Psoas muscle (tissue), 8 donors: ENCODE measurements around the gene ARHGAP10. TPM values are rescaled to one million over a fixed set of nuclear protein-coding genes. Genes with fewer than 3 reads are reported as not detected.

Experiments
- ATAC-seq, 4 donors: fragments of 200-7000 bp; cut with Tn5 transposase; one replicate each; pipeline ENCODE4 v1.9.1; 2020; ENCODE audit warnings: moderate library complexity in 3 of 4, mild to moderate bottlenecking in 2 of 4
- DNase-seq, 2 donors: peaks; one replicate each; pipeline ENCODE4 v3.0.0-alpha.2; 2020
- H3K27ac ChIP-seq: fragments of 200-600 bp; one replicate; pipeline ENCODE4 v1.8.0; 2022
- H3K27me3 ChIP-seq, 3 donors: fragments of 200-600 bp in 1 of 3; one replicate each; pipeline versions ENCODE4 v1.6.1 to v1.8.0; 2013 to 2022; ENCODE audit warnings: low read length in 2 of 3, mild to moderate bottlenecking in 2 of 3, moderate library complexity in 1 of 3; ENCODE audit not compliant: insufficient read depth in 3 of 3
- H3K36me3 ChIP-seq, 2 donors: fragments of 200-600 bp in 1 of 2; one replicate each; pipeline versions ENCODE4 v1.6.1 to v1.8.0; 2013 to 2022; ENCODE audit warnings: low read depth in 1 of 2, mild to moderate bottlenecking in 1 of 2, moderate library complexity in 1 of 2; ENCODE audit not compliant: insufficient read depth in 1 of 2
- H3K4me1 ChIP-seq: fragments of 200-600 bp; one replicate; pipeline ENCODE4 v1.8.0; 2022
- H3K4me3 ChIP-seq: fragments of 200-600 bp; one replicate; pipeline ENCODE4 v1.8.0; 2022; ENCODE audit warnings: mild to moderate bottlenecking
- H3K9me3 ChIP-seq: fragments of 200-600 bp; one replicate; pipeline ENCODE4 v1.8.0; 2022
- WGBS, 3 donors: extraction: QIAGEN DNeasy Blood & Tissue Kit; methylation state at CpG; one replicate each; pipeline versions ENCODE4 v1.1.6 to v1.1.7; 2013; 5-methylcytosine and 5-hydroxymethylcytosine counted together
- intact Hi-C, 2 donors: fragments of 100-400 bp; cut with DNase I; formaldehyde crosslinking; loops; one replicate each; pipeline versions ENCODE4 v1.11.0 to v1.14.2; 2022
- polyA plus RNA-seq, 3 donors: library from polyadenylated mRNA; stranded (reverse); fragments of 200-250 nt; gene quantifications; one replicate each; pipeline ENCODE4 v1.2.3, GENCODE V29; 2013
- total RNA-seq, 4 donors: library from RNA; stranded (reverse); fragmentation: NEBNext Ultra II Directional in 2 of 4; extraction: Animal tissue kit (Norgen Biotek cat#: 25700) in 2 of 4; gene quantifications; one replicate each; pipeline versions ENCODE4 v1.2.1 to v1.2.4, GENCODE V29; 2021 to 2023
- TF ChIP-seq, protein P1 (sequence below): fragments of 200-600 bp; IDR thresholded peaks from one replicate; pipeline ENCODE4 v1.8.0; 2022; ENCODE audit warnings: antibody characterized with exemption
- donor health status: healthy with polysubstance abuse.
- donor health status: DM: no; HTN: no; CAD: no; lungs with moderate emphysema.
- donor health status: Bipolar disorder and iron deficiency.
- donor health status: healthy.
- donor health status: DM: yes; HTN: yes; CAD: no.
- donor health status: DM: no; HTN: no; CAD: no.
- donor health status: DM: no; HTN: no; CAD: no.
- donor health status: DM: yes; HTN: yes; CAD: no.

ARHGAP10 gene
- total and polyA plus RNA-seq, 7 donors = 28.8 to 43.5 (median 34.0) TPM

GRCh38 chr4:147851135-147851534 is 119.2 kb downstream of the ARHGAP10 start:
- Histone ChIP-seq H3K4me1 (peaks cover 37% of the 10 kb centered on the region), H3K4me3 (no peak overlapping the region), H3K36me3 (no peaks in the 10 kb centered on the region), H3K27ac (no peak overlapping the region), H3K27me3 (no peaks in the 10 kb centered on the region), H3K9me3 (no peaks in the 10 kb centered on the region)
- intact Hi-C loops = no loop called here
- TF ChIP-seq, protein P1, sequence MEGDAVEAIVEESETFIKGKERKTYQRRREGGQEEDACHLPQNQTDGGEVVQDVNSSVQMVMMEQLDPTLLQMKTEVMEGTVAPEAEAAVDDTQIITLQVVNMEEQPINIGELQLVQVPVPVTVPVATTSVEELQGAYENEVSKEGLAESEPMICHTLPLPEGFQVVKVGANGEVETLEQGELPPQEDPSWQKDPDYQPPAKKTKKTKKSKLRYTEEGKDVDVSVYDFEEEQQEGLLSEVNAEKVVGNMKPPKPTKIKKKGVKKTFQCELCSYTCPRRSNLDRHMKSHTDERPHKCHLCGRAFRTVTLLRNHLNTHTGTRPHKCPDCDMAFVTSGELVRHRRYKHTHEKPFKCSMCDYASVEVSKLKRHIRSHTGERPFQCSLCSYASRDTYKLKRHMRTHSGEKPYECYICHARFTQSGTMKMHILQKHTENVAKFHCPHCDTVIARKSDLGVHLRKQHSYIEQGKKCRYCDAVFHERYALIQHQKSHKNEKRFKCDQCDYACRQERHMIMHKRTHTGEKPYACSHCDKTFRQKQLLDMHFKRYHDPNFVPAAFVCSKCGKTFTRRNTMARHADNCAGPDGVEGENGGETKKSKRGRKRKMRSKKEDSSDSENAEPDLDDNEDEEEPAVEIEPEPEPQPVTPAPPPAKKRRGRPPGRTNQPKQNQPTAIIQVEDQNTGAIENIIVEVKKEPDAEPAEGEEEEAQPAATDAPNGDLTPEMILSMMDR = no peak
- ATAC-seq (no peak), DNase-seq (no peak)
- 65 to 75% (median 67%) methylated on average over 2 of the region's 2 CpGs for WGBS, 3 donors

DNA sequence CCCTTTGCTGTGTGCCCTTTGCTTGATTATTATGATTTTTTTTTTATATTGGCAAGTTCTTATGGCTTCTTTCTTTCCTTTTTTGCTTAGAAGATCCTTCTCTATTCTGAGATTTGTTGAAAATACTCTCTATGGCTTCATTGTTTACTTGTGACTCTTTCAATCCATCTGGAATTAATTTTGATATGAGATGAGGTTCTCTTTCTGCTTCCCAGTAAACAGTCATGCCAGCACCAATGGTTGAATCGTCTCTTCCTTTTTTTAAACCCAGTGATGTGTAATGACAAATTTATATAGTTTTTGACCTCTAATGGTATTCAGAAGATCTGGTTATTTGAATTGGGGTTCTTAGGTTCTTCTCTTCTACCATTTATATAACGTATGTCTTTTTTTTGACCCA is 121.8 kb downstream of the ARHGAP10 start:
- 70 to 85% (median 71%) methylated on average over 2 of the region's 2 CpGs for WGBS, 3 donors
- intact Hi-C loops = no loop called here

DNA sequence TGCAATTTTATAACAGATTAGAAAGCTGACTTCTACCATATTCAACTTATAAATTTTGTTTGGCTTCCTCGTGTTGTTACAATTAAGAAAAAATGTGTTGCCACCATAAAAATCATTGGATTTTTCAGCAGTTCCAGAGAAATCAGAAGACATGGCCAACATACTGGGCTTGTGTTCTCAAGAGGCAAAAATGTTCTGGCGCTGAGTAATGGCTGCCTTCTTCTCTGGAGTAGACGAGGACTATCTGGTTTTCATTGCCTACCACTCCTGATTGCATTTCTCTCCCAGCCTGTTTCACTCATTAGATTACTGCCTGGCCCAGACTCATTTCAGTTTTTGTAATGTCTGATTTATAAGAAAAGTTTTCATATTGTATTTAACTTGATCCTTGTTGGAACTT is 122.3 kb downstream of the ARHGAP10 start:
- intact Hi-C loops = no loop called here
- TF ChIP-seq, protein P1 = no peak
- Histone ChIP-seq H3K27me3 (no peaks in the 10 kb centered on the region), H3K27ac (no peak overlapping the region), H3K9me3 (no peaks in the 10 kb centered on the region), H3K4me1 (peaks cover 8% of the 10 kb centered on the region), H3K4me3 (no peak overlapping the region), H3K36me3 (peaks cover 0 to 6% of the 10 kb centered on the region in 2 donors)
- WGBS, 3 donors = 58 to 76% (median 61%) methylated on average over 3 of the region's 3 CpGs
- DNase-seq (no peak), ATAC-seq (no peak)

More for the DNA sequence above, 121.8 kb downstream of the ARHGAP10 start:
- Histone ChIP-seq H3K27ac (no peak overlapping the region), H3K4me1 (peaks cover 12% of the 10 kb centered on the region), H3K36me3 (peaks cover 0 to 4% of the 10 kb centered on the region in 2 donors), H3K27me3 (no peaks in the 10 kb centered on the region), H3K9me3 (no peaks in the 10 kb centered on the region), H3K4me3 (no peak overlapping the region)
- DNase-seq (no peak), ATAC-seq (no peak)
- TF ChIP-seq, protein P1 = no peak

DNA sequence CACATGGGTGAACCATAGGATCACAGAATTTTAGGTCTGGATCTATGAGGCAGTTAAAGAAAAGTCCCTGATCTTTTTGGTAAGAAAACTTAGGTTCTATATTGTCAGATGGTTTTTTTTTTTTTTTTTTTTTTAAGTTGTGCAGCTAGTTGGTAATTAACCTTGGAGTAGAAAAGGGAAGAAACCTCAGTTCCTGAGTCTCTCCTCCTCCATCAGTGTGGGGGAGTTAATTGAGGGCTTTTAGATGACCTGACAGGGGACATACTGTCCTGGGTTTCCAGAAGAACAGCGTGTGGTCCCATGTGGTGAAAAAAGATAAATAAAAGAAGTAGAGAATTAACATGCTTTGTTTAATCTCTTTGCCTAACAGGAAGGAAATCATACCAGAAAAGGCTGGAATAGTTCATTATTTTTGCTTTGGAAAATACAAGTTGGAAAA is 123.7 kb downstream of the ARHGAP10 start:
- 59 to 61% (median 60%) methylated on average over 1 of the region's 1 CpG for WGBS, 3 donors
- Histone ChIP-seq H3K4me3 (no peak overlapping the region), H3K4me1 (peaks cover 2% of the 10 kb centered on the region), H3K27me3 (no peaks in the 10 kb centered on the region), H3K36me3 (peaks cover 0 to 6% of the 10 kb centered on the region in 2 donors), H3K9me3 (no peaks in the 10 kb centered on the region), H3K27ac (no peak overlapping the region)
- peak in 1 of 4 donors; percentile 16 for ATAC-seq
- TF ChIP-seq, protein P1 = no peak
- intact Hi-C loops = no loop called here
- DNase-seq = no peak

DNA sequence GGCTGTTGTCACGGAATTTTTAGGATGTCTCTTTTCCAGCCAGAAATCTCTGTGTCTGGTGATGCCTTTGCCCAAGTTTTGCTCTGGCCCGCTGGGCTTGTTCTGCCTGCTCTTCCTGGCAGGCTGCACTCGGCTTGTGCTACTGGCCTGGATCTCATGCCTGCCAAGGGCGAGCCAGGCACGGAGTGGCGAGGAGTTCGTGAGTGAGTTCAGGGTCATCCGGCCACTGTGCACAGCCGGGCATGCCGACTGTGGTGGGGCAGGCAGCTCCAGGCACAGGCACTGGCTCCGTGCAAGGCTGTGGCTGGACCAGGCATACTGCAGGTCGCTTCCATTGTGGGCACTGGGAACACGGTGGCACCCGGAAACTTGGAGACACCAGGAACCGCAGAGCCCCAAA is 129.1 kb downstream of the ARHGAP10 start:
- Histone ChIP-seq H3K27ac (no peak overlapping the region), H3K4me3 (no peak overlapping the region), H3K27me3 (no peaks in the 10 kb centered on the region), H3K9me3 (no peaks in the 10 kb centered on the region), H3K4me1 (peaks cover 24% of the 10 kb centered on the region), H3K36me3 (peaks cover 0 to 6% of the 10 kb centered on the region in 2 donors)
- DNase-seq (peak; percentile 30 to 61), ATAC-seq (peak; percentile 66 to 85 (median 67))
- 35 to 60% (median 40%) methylated on average over 15 of the region's 15 CpGs for WGBS, 3 donors
- TF ChIP-seq, protein P1 = no peak
- intact Hi-C loops = loop anchor here in 1 of 2 donors (5.0 kb wide), 1 partner anchor 134 kb away; no protein-coding TSS in a partner anchor
